DOHH2 (cell line): Measurements from ENCODE around the gene SLC13A4.

Experiments
- H3F3A ChIP-seq: fragments of 200-600 bp; sonication (generic), shearing (Covaris generic); 2 replicates; pipeline ENCODE4 v1.6.0; 2016; ENCODE audit warnings: antibody characterized with exemption, mild to moderate bottlenecking; ENCODE audit not compliant: control insufficient read depth, insufficient read depth
- H3K27ac ChIP-seq: fragments of 200-600 bp; sonication (generic); 2 replicates; pipeline ENCODE4 v1.5.1; 2014; ENCODE audit warnings: low read depth, mild to moderate bottlenecking, low read length, moderate library complexity
- H3K27me3 ChIP-seq: fragments of 200-600 bp; sonication (generic); 2 replicates; pipeline ENCODE4 v1.6.1; 2014; ENCODE audit warnings: mild to moderate bottlenecking, low read length, mixed read lengths; ENCODE audit not compliant: control insufficient read depth
- H3K36me3 ChIP-seq: fragments of 200-600 bp; sonication (generic); 2 replicates; pipeline ENCODE4 v1.6.1; 2014; ENCODE audit warnings: mild to moderate bottlenecking, low read length, moderate library complexity, mixed read lengths; ENCODE audit not compliant: control insufficient read depth
- H3K4me1 ChIP-seq: fragments of 200-600 bp; sonication (generic); 2 replicates; pipeline ENCODE4 v1.6.1; 2014; ENCODE audit warnings: mild to moderate bottlenecking, low read length, mixed read lengths; ENCODE audit not compliant: control insufficient read depth
- H3K4me2 ChIP-seq: fragments of 200-600 bp; sonication (generic); 2 replicates; pipeline ENCODE4 v1.6.0; 2014; ENCODE audit warnings: mild to moderate bottlenecking, low read length, moderate library complexity
- H3K4me3 ChIP-seq: fragments of 200-600 bp; sonication (generic); 2 replicates; pipeline ENCODE4 v1.5.1; 2014; ENCODE audit warnings: mild to moderate bottlenecking, low read length, mixed read lengths
- H3K79me2 ChIP-seq: fragments of 200-600 bp; sonication (generic); 2 replicates; pipeline ENCODE4 v1.6.1; 2014; ENCODE audit warnings: mild to moderate bottlenecking, low read length, mixed read lengths; ENCODE audit not compliant: control insufficient read depth
- H3K9me2 ChIP-seq: fragments of 200-600 bp; sonication (generic); replicated peaks from 2 replicates; pipeline ENCODE4 v1.6.1; 2014; ENCODE audit warnings: mild to moderate bottlenecking, low read length, mixed read lengths; ENCODE audit not compliant: control insufficient read depth
- H3K9me3 ChIP-seq: fragments of 200-600 bp; sonication (generic); 2 replicates; pipeline ENCODE4 v1.6.1; 2014; ENCODE audit warnings: antibody characterized with exemption, low read length, mixed read lengths; ENCODE audit not compliant: control insufficient read depth, insufficient read depth
- H4K20me1 ChIP-seq: fragments of 200-600 bp; sonication (generic); 2 replicates; pipeline ENCODE4 v1.6.0; 2014; ENCODE audit warnings: low read depth, mild to moderate bottlenecking, antibody characterized with exemption, low read length, moderate library complexity; ENCODE audit not compliant: control insufficient read depth, insufficient read depth
- EZH2phosphoT487 ChIP-seq: fragments of 200-600 bp; sonication (generic); IDR thresholded peaks from 2 replicates; pipeline ENCODE4 v1.6.1; 2017; ENCODE audit warnings: borderline replicate concordance, mild to moderate bottlenecking, antibody characterized with exemption, low read length, moderate library complexity, mixed read lengths
- TF ChIP-seq, protein P1 (sequence below): fragments of 200-600 bp; sonication (generic); IDR thresholded peaks from one replicate; pipeline ENCODE4 v1.5.1; 2014; ENCODE audit warnings: antibody characterized with exemption, mild to moderate bottlenecking, low read depth, low read length; ENCODE audit not compliant: poor library complexity, severe bottlenecking

The SLC13A4 gene

DNA sequence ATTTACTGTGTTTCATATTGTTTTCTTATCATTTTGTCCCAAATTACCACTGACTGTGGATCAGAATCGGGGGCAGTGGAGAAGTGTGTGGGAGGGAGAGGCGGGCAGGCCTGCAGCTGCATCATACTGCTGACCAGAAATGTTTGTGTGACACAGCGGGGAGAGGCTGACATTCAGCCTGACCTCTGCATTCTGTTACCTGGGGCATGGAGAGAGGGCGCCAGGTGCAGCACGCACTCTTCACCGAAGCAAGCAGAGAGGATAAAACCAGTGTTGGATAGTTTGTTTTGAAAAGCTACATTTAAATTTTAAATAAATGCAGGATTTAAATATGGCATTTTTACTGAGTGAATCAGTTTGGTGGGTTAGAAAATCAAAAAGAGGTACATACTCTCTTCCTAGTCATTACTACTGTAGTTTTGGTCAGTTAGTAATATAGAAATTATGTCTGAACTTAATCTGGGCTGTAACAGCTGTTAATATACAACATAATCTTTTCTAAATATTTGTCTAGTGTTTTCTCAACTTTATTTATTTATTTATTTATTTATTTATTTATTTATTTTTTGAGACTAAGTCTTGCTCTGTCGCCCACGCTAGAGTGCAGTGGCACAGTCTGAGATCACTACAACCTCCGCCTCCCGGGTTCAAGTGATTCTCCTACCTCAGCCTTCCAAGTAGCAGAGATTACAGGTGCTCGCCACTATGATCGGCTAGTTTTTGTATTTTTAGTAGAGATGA is 74.5 kb downstream of the SLC13A4 start:
- H3K27ac ChIP-seq, result no peak overlapping the region
- no peaks in the 10 kb centered on the region for H3K9me2 ChIP-seq
- H3K9me3 ChIP-seq, result no peaks in the 10 kb centered on the region
- H3K4me3 ChIP-seq, result no peak overlapping the region
- peaks cover 17% of the 10 kb centered on the region for H3K36me3 ChIP-seq
- no peaks in the 10 kb centered on the region for H3K79me2 ChIP-seq
- no peaks in the 10 kb centered on the region for H4K20me1 ChIP-seq
- no peak overlapping the region for H3K4me2 ChIP-seq
- H3K4me1 ChIP-seq, result no peaks in the 10 kb centered on the region
- 0 out of 2 replicates have a peak, but pooled peaks cover 2% of the 10 kb centered on the region for H3F3A ChIP-seq
- TF ChIP-seq EZH2phosphoT487, result no peak
- TF ChIP-seq, protein P1, sequence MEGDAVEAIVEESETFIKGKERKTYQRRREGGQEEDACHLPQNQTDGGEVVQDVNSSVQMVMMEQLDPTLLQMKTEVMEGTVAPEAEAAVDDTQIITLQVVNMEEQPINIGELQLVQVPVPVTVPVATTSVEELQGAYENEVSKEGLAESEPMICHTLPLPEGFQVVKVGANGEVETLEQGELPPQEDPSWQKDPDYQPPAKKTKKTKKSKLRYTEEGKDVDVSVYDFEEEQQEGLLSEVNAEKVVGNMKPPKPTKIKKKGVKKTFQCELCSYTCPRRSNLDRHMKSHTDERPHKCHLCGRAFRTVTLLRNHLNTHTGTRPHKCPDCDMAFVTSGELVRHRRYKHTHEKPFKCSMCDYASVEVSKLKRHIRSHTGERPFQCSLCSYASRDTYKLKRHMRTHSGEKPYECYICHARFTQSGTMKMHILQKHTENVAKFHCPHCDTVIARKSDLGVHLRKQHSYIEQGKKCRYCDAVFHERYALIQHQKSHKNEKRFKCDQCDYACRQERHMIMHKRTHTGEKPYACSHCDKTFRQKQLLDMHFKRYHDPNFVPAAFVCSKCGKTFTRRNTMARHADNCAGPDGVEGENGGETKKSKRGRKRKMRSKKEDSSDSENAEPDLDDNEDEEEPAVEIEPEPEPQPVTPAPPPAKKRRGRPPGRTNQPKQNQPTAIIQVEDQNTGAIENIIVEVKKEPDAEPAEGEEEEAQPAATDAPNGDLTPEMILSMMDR, result no peak
- H3K27me3 ChIP-seq, result no peaks in the 10 kb centered on the region

DNA sequence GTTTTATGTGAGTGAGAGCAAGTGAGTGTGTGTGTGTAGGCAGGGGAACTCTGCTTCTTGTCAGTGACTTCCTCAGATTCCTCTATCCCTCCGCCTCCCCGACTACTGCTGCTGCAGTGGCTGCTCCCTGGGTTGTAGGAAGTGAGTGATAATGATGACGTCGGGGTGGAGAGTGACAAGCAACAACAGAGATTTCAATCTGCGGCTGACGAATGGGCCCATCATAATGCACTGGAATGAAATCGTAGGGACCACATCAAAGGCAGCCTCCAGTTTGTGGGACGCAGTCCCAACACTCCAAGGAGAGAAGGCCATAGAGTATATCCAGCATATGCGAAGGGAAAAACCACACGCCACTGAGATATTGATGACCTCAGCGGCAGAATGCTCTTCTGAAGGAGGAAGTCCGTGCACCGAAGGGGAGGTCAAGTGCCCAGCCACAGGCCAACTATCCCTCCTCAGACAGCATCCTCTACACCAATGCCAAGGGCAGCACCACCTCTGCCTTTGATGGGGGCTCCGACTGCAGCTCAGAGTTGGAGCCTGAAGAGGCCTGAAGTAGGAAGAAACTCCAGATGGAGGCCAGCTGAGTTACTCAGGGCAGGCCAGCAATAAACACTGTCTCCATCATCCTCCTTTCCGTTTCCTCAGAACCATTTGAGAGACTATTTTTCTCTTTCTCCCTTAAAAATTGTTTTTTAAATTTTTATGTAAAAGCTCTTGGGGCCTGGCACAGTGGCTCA is 77.0 kb downstream of the SLC13A4 start:
- Histone ChIP-seq H4K20me1 (no peaks in the 10 kb centered on the region), H3K27ac (no peak overlapping the region), H3K4me3 (no peak overlapping the region), H3K9me2 (no peaks in the 10 kb centered on the region), H3K4me1 (no peaks in the 10 kb centered on the region), H3K9me3 (no peaks in the 10 kb centered on the region), H3K27me3 (no peaks in the 10 kb centered on the region), H3K36me3 (peaks cover 42% of the 10 kb centered on the region), H3K79me2 (no peaks in the 10 kb centered on the region), H3K4me2 (no peak overlapping the region), H3F3A (0 out of 2 replicates have a peak, but pooled peaks cover 2% of the 10 kb centered on the region)
- TF ChIP-seq EZH2phosphoT487, result no peak
- TF ChIP-seq, protein P1, result no peak

DNA sequence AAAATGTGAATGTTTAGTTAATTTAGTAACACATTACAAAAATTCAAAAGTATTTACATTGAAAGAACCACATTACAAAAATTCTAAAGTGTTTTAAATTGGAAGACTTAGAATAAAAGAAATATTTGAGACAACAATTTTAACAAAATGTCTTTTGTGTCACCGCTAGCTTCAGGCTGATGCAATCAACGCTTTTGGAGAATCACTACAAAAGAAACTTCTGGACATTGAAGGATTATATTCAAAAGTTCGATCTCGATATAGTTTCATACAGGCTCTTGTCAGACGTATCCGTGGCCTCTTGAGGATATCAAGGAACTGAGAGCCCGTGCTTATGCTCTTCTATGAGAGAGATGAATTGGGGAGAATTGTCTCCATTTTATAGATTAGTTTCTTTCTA is 79.8 kb downstream of the SLC13A4 start:
- Histone ChIP-seq H3K4me2 (no peak overlapping the region), H3K36me3 (peaks cover 70% of the 10 kb centered on the region), H3K4me1 (no peaks in the 10 kb centered on the region), H4K20me1 (no peaks in the 10 kb centered on the region), H3K4me3 (no peak overlapping the region), H3K27me3 (no peaks in the 10 kb centered on the region), H3K9me3 (no peaks in the 10 kb centered on the region), H3K79me2 (no peaks in the 10 kb centered on the region), H3K9me2 (no peaks in the 10 kb centered on the region), H3K27ac (no peak overlapping the region), H3F3A (peaks cover 11% of the 10 kb centered on the region)
- TF ChIP-seq, protein P1, result no peak
- no peak for TF ChIP-seq EZH2phosphoT487
